ENCODE measurements around the gene BRD3OS.

The BRD3OS gene

DNA sequence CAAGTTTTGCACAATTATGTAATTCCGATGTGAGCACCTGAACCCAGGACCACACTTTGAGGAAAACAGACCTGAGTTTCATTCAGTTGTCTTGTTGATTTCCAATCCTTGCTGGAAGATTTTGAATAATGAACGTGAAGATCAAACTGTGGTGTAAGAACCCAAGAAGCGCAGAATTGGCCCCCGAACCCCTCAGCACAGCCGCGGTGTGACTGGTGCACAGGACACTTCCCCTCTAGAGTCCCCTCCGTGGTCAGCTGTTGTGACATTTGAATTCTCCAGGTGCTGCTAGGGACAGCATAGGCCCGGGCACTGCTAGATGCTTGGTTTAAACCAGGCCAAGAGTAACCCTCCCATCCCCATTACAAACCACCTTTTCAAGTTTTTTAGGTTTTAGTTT lies 1.7 kb downstream of the BRD3OS start:
- H3K9ac ChIP-seq (ENCODE audit: low read depth, low read length), result no peak overlapping the region
- H2AFZ ChIP-seq (ENCODE audit: low read depth, low read length), result no peak overlapping the region
- peaks cover 19% of the 10 kb centered on the region for H3K4me1 ChIP-seq (ENCODE audit: insufficient read depth, low read length)
- no peak overlapping the region for H3K4me3 ChIP-seq (ENCODE audit: low read depth in 1 of 2, low read length in 2 of 2)
- ATAC-seq (ENCODE audit: insufficient read depth, low read depth) (no peak), DNase-seq (no peak)
- H4K20me1 ChIP-seq (ENCODE audit: insufficient read depth, low read length), result peaks cover 10% of the 10 kb centered on the region; the same call in 1 of the 2 replicates
- H3K79me2 ChIP-seq (ENCODE audit: insufficient read depth, low read length), result no peaks in the 10 kb centered on the region
- no peak overlapping the region for H3K27ac ChIP-seq (ENCODE audit: low read length)
- TF ChIP-seq, protein P1, sequence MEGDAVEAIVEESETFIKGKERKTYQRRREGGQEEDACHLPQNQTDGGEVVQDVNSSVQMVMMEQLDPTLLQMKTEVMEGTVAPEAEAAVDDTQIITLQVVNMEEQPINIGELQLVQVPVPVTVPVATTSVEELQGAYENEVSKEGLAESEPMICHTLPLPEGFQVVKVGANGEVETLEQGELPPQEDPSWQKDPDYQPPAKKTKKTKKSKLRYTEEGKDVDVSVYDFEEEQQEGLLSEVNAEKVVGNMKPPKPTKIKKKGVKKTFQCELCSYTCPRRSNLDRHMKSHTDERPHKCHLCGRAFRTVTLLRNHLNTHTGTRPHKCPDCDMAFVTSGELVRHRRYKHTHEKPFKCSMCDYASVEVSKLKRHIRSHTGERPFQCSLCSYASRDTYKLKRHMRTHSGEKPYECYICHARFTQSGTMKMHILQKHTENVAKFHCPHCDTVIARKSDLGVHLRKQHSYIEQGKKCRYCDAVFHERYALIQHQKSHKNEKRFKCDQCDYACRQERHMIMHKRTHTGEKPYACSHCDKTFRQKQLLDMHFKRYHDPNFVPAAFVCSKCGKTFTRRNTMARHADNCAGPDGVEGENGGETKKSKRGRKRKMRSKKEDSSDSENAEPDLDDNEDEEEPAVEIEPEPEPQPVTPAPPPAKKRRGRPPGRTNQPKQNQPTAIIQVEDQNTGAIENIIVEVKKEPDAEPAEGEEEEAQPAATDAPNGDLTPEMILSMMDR (IDR thresholded peaks at IDR 0.05; ENCODE audit: borderline replicate concordance, extremely low read depth, low read length, poor library complexity, severe bottlenecking), result no peak
- no peak for TF ChIP-seq EZH2 (IDR thresholded peaks at IDR 0.05; ENCODE audit: borderline replicate concordance, low read depth, low read length, severe bottlenecking)
- peak overlapping the region; percentile 87; the same call in 1 of the 2 replicates for H3K4me2 ChIP-seq (ENCODE audit: insufficient read depth, low read length)
- H3K27me3 ChIP-seq (ENCODE audit: insufficient read depth, low read length, poor library complexity), result no peaks in the 10 kb centered on the region
- H3K9me3 ChIP-seq (ENCODE audit: insufficient read depth, low read length, severe bottlenecking), result no peaks in the 10 kb centered on the region
- H3K36me3 ChIP-seq (ENCODE audit: insufficient read depth, low read length), result peaks cover 15% of the 10 kb centered on the region

DNA sequence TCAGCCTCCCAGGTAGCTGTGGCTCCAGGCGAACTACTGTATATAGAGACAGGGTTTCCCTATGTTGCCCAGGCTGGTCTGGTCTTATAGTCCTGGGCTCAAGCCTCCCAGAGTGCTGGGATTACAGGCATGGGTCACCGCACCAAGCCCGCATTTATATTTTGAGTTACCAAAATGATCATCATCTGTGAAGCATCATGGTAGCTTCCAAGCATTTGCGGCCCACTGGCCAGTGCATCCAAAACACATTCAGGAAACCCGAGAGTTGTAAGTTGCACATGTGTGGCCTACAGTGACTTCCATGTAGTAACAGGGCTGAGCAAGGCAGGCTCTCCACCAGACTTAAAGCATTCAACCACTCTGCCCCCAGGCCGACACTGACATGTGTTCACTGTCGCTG lies 2.3 kb downstream of the BRD3OS start:
- Histone ChIP-seq H3K36me3 (ENCODE audit: insufficient read depth, low read length) (peaks cover 16% of the 10 kb centered on the region), H3K27ac (ENCODE audit: low read length) (no peak overlapping the region)
- TF ChIP-seq, protein P1 (IDR thresholded peaks at IDR 0.05; ENCODE audit: borderline replicate concordance, extremely low read depth, low read length, poor library complexity, severe bottlenecking), result no peak
- no peak for TF ChIP-seq EZH2 (IDR thresholded peaks at IDR 0.05; ENCODE audit: borderline replicate concordance, low read depth, low read length, severe bottlenecking)

DNA sequence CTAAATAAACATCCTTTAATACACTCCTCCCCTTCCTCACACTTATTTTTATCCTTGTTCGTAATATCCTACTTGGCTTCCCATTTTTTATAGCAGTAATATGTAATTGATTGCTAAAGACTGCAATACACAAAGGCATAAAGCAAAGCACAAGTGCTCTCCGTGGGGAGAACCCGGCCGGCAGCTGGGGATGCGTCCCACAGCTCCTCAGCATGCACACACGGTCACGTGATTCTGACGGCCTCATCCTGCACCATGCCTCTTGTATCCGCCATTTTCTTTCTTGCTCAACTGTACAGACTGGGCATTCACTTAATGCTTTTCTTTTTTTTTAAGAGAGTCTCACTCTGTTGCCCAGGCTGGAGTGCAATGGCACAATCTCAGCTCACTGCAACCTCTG lies 2.8 kb downstream of the BRD3OS start:
- no peak overlapping the region for H3K4me2 ChIP-seq (ENCODE audit: insufficient read depth, low read length)
- no peak overlapping the region for H2AFZ ChIP-seq (ENCODE audit: low read depth, low read length)
- no peak overlapping the region for H3K4me3 ChIP-seq (ENCODE audit: low read depth in 1 of 2, low read length in 2 of 2)
- no peak for DNase-seq
- TF ChIP-seq, protein P1 (IDR thresholded peaks at IDR 0.05; ENCODE audit: borderline replicate concordance, extremely low read depth, low read length, poor library complexity, severe bottlenecking), result no peak
- TF ChIP-seq EZH2 (IDR thresholded peaks at IDR 0.05; ENCODE audit: borderline replicate concordance, low read depth, low read length, severe bottlenecking), result no peak
- H3K4me1 ChIP-seq (ENCODE audit: insufficient read depth, low read length), result peaks cover 19% of the 10 kb centered on the region
- H3K27me3 ChIP-seq (ENCODE audit: insufficient read depth, low read length, poor library complexity), result no peaks in the 10 kb centered on the region
- H3K36me3 ChIP-seq (ENCODE audit: insufficient read depth, low read length), result peaks cover 19% of the 10 kb centered on the region
- no peaks in the 10 kb centered on the region for H3K9me3 ChIP-seq (ENCODE audit: insufficient read depth, low read length, severe bottlenecking)
- no peak overlapping the region for H3K9ac ChIP-seq (ENCODE audit: low read depth, low read length)
- no peaks in the 10 kb centered on the region for H3K79me2 ChIP-seq (ENCODE audit: insufficient read depth, low read length)
- no peak for ATAC-seq (ENCODE audit: insufficient read depth, low read depth)
- peaks cover 10% of the 10 kb centered on the region; the same call in 1 of the 2 replicates for H4K20me1 ChIP-seq (ENCODE audit: insufficient read depth, low read length)
- H3K27ac ChIP-seq (ENCODE audit: low read length), result no peak overlapping the region

More for the DNA sequence above, 2.3 kb downstream of the BRD3OS start:
- H2AFZ ChIP-seq (ENCODE audit: low read depth, low read length), result no peak overlapping the region
- no peak overlapping the region for H3K4me2 ChIP-seq (ENCODE audit: insufficient read depth, low read length)
- H3K4me3 ChIP-seq (ENCODE audit: low read depth in 1 of 2, low read length in 2 of 2), result no peak overlapping the region
- H3K9me3 ChIP-seq (ENCODE audit: insufficient read depth, low read length, severe bottlenecking), result no peaks in the 10 kb centered on the region
- ATAC-seq (ENCODE audit: insufficient read depth, low read depth), result no peak
- H3K79me2 ChIP-seq (ENCODE audit: insufficient read depth, low read length), result no peaks in the 10 kb centered on the region
- peaks cover 19% of the 10 kb centered on the region for H3K4me1 ChIP-seq (ENCODE audit: insufficient read depth, low read length)
- H3K27me3 ChIP-seq (ENCODE audit: insufficient read depth, low read length, poor library complexity), result no peaks in the 10 kb centered on the region
- no peak overlapping the region for H3K9ac ChIP-seq (ENCODE audit: low read depth, low read length)
- H4K20me1 ChIP-seq (ENCODE audit: insufficient read depth, low read length), result peaks cover 10% of the 10 kb centered on the region; the same call in 1 of the 2 replicates
- DNase-seq, result no peak
